KMS-11 (cell line): ENCODE results near the gene BMPER.

Source experiments
- H2AFZ ChIP-seq: fragments of 200-600 bp; sonication (generic); 2 replicates; pipeline ENCODE4 v1.6.1; 2016; ENCODE audit warnings: antibody characterized with exemption, mixed run types, low read depth
- H3K27ac ChIP-seq: fragments of 200-600 bp; sonication (generic); 2 replicates; pipeline ENCODE4 v1.6.1; 2016; ENCODE audit warnings: mild to moderate bottlenecking, mixed run types
- H3K27me3 ChIP-seq: fragments of 200-600 bp; sonication (generic); 2 replicates; pipeline ENCODE4 v1.6.1; 2017; ENCODE audit warnings: mild to moderate bottlenecking, low read depth, mixed run types, moderate library complexity; ENCODE audit not compliant: insufficient read depth
- H3K36me3 ChIP-seq: fragments of 200-600 bp; sonication (generic); 2 replicates; pipeline ENCODE4 v1.6.1; 2017; ENCODE audit warnings: mild to moderate bottlenecking, mixed run types; ENCODE audit not compliant: insufficient read depth
- H3K4me1 ChIP-seq: fragments of 200-600 bp; sonication (generic); 2 replicates; pipeline ENCODE4 v1.6.1; 2016; ENCODE audit warnings: mild to moderate bottlenecking, low read depth, mixed run types; ENCODE audit not compliant: poor library complexity, severe bottlenecking
- H3K4me2 ChIP-seq: fragments of 200-600 bp; sonication (generic); 2 replicates; pipeline ENCODE4 v1.7.0; 2016; ENCODE audit warnings: mild to moderate bottlenecking, mixed run types
- H3K4me3 ChIP-seq: fragments of 200-600 bp; sonication (generic); IDR thresholded peaks from 2 replicates; pipeline ENCODE4 v1.6.1; 2017; ENCODE audit warnings: low read depth, low read length, mixed read lengths; ENCODE audit not compliant: insufficient read depth
- H3K79me2 ChIP-seq: fragments of 200-600 bp; sonication (generic); 2 replicates; pipeline ENCODE4 v1.6.1; 2016; ENCODE audit warnings: low read depth, mixed run types; ENCODE audit not compliant: insufficient read depth
- H3K9ac ChIP-seq: fragments of 200-600 bp; sonication (generic); 2 replicates; pipeline ENCODE4 v1.6.1; 2016; ENCODE audit warnings: mild to moderate bottlenecking, mixed run types
- H4K20me1 ChIP-seq: fragments of 200-600 bp; sonication (generic); 2 replicates; pipeline ENCODE4 v1.6.1; 2016; ENCODE audit warnings: mild to moderate bottlenecking, mixed run types; ENCODE audit not compliant: insufficient read depth
- CTCF ChIP-seq: fragments of 200-600 bp; sonication (generic); conservative IDR thresholded peaks from 2 replicates; pipeline ENCODE4 v1.6.1; 2017; ENCODE audit warnings: low read depth, mild to moderate bottlenecking, antibody characterized with exemption, low read length, moderate library complexity, mixed read lengths

Gene BMPER

GRCh38 chr7:34025600-34025999, 120.3 kb downstream of the BMPER start:
- Histone ChIP-seq H3K79me2 (no peaks in the 10 kb centered on the region), H4K20me1 (no peaks in the 10 kb centered on the region), H3K36me3 (no peaks in the 10 kb centered on the region), H3K4me2 (no peak overlapping the region), H3K4me3 (no peak overlapping the region), H3K27me3 (no peaks in the 10 kb centered on the region), H3K9ac (no peak overlapping the region), H3K27ac (no peak overlapping the region), H2AFZ (no peak overlapping the region), H3K4me1 (no peaks in the 10 kb centered on the region)
- TF ChIP-seq CTCF: no peak

GRCh38 chr7:34026481-34027190, 121.3 kb downstream of the BMPER start:
- no peak overlapping the region for H2AFZ ChIP-seq
- H3K27me3 ChIP-seq: no peaks in the 10 kb centered on the region
- no peak overlapping the region for H3K4me3 ChIP-seq
- H3K36me3 ChIP-seq: no peaks in the 10 kb centered on the region
- TF ChIP-seq CTCF: no peak
- no peak overlapping the region for H3K27ac ChIP-seq
- no peaks in the 10 kb centered on the region for H3K4me1 ChIP-seq
- H3K79me2 ChIP-seq: no peaks in the 10 kb centered on the region
- no peaks in the 10 kb centered on the region for H4K20me1 ChIP-seq
- no peak overlapping the region for H3K9ac ChIP-seq
- H3K4me2 ChIP-seq: no peak overlapping the region

- H3K27me3 ChIP-seq: no peaks in the 10 kb centered on the region
- H3K79me2 ChIP-seq: no peaks in the 10 kb centered on the region
- TF ChIP-seq CTCF: no peak
- no peaks in the 10 kb centered on the region for H4K20me1 ChIP-seq
- H3K4me2 ChIP-seq: no peak overlapping the region
- H3K36me3 ChIP-seq: no peaks in the 10 kb centered on the region
- H3K4me3 ChIP-seq: no peak overlapping the region
- no peak overlapping the region for H3K9ac ChIP-seq
- H2AFZ ChIP-seq: no peak overlapping the region
- no peaks in the 10 kb centered on the region for H3K4me1 ChIP-seq
- no peak overlapping the region for H3K27ac ChIP-seq
Observed at GRCh38 chr7:34031156-34031555, 125.8 kb downstream of the BMPER start.

GRCh38 chr7:34034728-34035127, 129.4 kb downstream of the BMPER start:
- H3K4me3 ChIP-seq: no peak overlapping the region
- no peak overlapping the region for H2AFZ ChIP-seq
- H3K27me3 ChIP-seq: no peaks in the 10 kb centered on the region
- H3K4me2 ChIP-seq: no peak overlapping the region
- H3K4me1 ChIP-seq: no peaks in the 10 kb centered on the region
- H3K9ac ChIP-seq: no peak overlapping the region
- no peaks in the 10 kb centered on the region for H3K79me2 ChIP-seq
- no peak overlapping the region for H3K27ac ChIP-seq
- no peaks in the 10 kb centered on the region for H4K20me1 ChIP-seq
- no peak for TF ChIP-seq CTCF
- no peaks in the 10 kb centered on the region for H3K36me3 ChIP-seq
